Measurements from ENCODE around the gene ZSCAN22. TPM values are rescaled to one million over a fixed set of nuclear protein-coding genes. Genes with fewer than 3 reads are reported as not detected.
A peak's percentile ranks its signal among the peaks of the same experiment; 100 is the strongest.

Gene ZSCAN22
- total and polyA plus RNA-seq, 2 of the 13 experiments (the other 11 are each of a cell fraction or from before 2014, with no cell fraction given) = 2.5 to 3.5 TPM

DNA sequence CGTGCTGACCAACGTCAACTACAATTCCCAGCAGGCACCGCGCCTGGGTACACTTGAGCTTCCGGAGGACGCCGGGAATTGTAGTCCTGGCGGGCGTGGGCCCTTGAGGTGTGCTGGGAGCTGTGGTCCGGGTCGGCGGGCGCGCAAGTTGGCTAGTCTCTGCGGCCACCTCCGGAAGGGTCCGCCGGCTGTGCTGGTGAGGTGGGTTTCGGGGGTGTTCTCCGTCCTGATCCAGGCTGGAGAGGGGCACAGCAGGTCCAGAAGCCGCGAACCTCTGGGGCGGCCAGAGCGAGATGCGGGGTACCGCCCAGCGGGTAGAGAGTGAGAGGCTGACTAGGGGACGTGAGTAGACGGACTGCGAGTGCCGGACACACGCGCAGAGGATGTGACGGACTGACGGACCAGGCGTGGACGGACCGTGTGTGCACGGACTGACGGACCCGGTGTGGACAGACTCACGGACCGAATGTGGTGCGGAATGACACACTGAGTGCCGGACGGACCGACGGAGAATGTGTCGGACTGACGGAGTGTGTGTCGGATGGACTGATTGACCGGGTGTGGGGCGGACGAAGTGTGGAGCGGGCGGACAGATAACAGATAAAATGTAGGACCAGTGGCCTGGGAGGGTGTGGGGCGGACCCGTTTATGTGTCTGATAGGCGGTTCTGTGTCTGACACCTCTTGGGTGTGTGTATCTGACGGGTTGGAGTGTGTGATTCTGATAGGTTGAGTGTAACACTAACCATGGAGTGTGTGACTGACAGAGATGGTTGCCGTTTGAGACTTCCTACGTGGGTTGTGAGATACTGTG lies at the start of gene ZSCAN22 (continued):
- TF ChIP-seq FOXO4 (CRISPR knock-in tag; conservative IDR thresholded peaks at IDR 0.05) (no peak), ZNF432 (CRISPR knock-in tag; IDR thresholded peaks at IDR 0.05; ENCODE audit: borderline replicate concordance) (no peak), ZNF550 (CRISPR knock-in tag; IDR thresholded peaks at IDR 0.05; ENCODE audit: borderline replicate concordance) (no peak; the same call in 1 of the 2 replicates), ZNF749 (CRISPR knock-in tag; IDR thresholded peaks at IDR 0.05; ENCODE audit: borderline replicate concordance) (peak; percentile 80; the same call in 1 of the 2 replicates), ZNF138 (CRISPR knock-in tag; IDR thresholded peaks at IDR 0.05; ENCODE audit: low read depth) (no peak), LCORL (IDR thresholded peaks at IDR 0.05) (no peak), LCORL (CRISPR knock-in tag; IDR thresholded peaks at IDR 0.05) (peak; percentile 81), TEAD3 (CRISPR knock-in tag; optimal IDR thresholded peaks at IDR 0.05; ENCODE audit: borderline replicate concordance) (peak; percentile 78), SIX1 (CRISPR knock-in tag; IDR thresholded peaks at IDR 0.05; ENCODE audit: borderline replicate concordance) (no peak), ZNF644 (CRISPR knock-in tag; IDR thresholded peaks at IDR 0.05; ENCODE audit: low read depth) (no peak), MEIS2 (CRISPR knock-in tag; IDR thresholded peaks at IDR 0.05) (no peak), ZNF263 (CRISPR knock-in tag; IDR thresholded peaks at IDR 0.05) (peak; percentile 65; the same call in 1 of the 2 replicates), ZNF335 (CRISPR knock-in tag; IDR thresholded peaks at IDR 0.05) (peak; percentile 88), PRPF4 (IDR thresholded peaks at IDR 0.05; ENCODE audit: low read depth, low read length, poor library complexity, severe bottlenecking) (no peak), ZNF280D (CRISPR knock-in tag; IDR thresholded peaks at IDR 0.05) (0 out of 2 replicates have a peak, but pooled peaks have one; percentile 51), ASH2L (IDR thresholded peaks at IDR 0.05; ENCODE audit: insufficient read length, low read depth, low read length) (peak; percentile 96), ZNF572 (CRISPR knock-in tag; IDR thresholded peaks at IDR 0.05) (no peak), TRAFD1 (CRISPR knock-in tag; IDR thresholded peaks at IDR 0.05; ENCODE audit: borderline replicate concordance) (no peak), IRX3 (CRISPR knock-in tag; IDR thresholded peaks at IDR 0.05; ENCODE audit: borderline replicate concordance, low read depth) (no peak)
- TF ChIP-seq, protein P1, sequence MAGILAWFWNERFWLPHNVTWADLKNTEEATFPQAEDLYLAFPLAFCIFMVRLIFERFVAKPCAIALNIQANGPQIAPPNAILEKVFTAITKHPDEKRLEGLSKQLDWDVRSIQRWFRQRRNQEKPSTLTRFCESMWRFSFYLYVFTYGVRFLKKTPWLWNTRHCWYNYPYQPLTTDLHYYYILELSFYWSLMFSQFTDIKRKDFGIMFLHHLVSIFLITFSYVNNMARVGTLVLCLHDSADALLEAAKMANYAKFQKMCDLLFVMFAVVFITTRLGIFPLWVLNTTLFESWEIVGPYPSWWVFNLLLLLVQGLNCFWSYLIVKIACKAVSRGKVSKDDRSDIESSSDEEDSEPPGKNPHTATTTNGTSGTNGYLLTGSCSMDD (CRISPR knock-in tag; IDR thresholded peaks at IDR 0.05) = no peak
- TF ChIP-seq, protein P2, sequence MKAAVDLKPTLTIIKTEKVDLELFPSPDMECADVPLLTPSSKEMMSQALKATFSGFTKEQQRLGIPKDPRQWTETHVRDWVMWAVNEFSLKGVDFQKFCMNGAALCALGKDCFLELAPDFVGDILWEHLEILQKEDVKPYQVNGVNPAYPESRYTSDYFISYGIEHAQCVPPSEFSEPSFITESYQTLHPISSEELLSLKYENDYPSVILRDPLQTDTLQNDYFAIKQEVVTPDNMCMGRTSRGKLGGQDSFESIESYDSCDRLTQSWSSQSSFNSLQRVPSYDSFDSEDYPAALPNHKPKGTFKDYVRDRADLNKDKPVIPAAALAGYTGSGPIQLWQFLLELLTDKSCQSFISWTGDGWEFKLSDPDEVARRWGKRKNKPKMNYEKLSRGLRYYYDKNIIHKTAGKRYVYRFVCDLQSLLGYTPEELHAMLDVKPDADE (CRISPR knock-in tag; IDR thresholded peaks at IDR 0.05) = no peak
